GM18861 (cell line): ENCODE results near the gene CCL7.
"Not testable (repeated sequence)": the region's sequence is repeated elsewhere in the genome, so short reads cannot be mapped to it uniquely, and the experiment has no call there.

ENCODE experiments used
- ATAC-seq: cut with Tn5 transposase; IDR thresholded peaks from one replicate; pipeline ENCODE4 v1.9.1; 2021; ENCODE audit not compliant: unreplicated experiment

Gene CCL7

GRCh38 chr17:34269969-34270368 lies at the start of gene CCL7:
Gene CCL7 (plus strand): TSS chr17:34270221. CDS start chr17:34270291, 70 bp downstream.
- ATAC-seq: no peak

DNA sequence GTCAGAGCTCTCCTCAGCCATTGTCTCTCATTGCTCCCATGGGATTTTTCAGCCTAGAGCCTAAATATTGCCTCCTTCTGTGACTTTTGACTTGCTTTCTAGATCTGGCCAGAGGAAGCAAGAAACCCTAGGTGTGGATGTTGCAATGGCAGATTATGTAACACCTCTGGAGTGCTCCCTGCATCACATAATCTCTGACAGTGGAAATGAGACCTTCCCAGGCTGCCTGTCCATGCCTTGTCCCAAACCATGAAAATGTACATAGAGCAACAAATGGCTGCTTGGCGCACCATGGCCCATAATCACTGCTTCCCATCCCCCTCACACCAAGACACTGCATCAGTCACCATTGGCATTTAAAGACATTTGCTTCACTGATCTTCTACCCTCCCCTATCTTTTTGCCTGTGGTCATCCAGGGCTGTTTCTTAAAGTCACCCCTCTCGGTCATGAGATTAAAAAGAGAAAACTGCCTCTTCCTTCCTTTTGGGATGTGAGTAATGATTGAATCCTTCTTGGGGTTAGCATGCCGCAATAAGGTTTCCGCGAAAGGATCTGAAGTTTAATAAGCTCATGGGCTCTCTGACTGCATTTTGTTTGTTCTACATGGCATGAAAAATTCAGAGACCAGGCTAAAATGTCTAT lies 49.1 kb upstream of the CCL7 start:
- no peak for ATAC-seq

GRCh38 chr17:34221411-34221810 lies 48.6 kb upstream of the CCL7 start:
- ATAC-seq: no peak

DNA sequence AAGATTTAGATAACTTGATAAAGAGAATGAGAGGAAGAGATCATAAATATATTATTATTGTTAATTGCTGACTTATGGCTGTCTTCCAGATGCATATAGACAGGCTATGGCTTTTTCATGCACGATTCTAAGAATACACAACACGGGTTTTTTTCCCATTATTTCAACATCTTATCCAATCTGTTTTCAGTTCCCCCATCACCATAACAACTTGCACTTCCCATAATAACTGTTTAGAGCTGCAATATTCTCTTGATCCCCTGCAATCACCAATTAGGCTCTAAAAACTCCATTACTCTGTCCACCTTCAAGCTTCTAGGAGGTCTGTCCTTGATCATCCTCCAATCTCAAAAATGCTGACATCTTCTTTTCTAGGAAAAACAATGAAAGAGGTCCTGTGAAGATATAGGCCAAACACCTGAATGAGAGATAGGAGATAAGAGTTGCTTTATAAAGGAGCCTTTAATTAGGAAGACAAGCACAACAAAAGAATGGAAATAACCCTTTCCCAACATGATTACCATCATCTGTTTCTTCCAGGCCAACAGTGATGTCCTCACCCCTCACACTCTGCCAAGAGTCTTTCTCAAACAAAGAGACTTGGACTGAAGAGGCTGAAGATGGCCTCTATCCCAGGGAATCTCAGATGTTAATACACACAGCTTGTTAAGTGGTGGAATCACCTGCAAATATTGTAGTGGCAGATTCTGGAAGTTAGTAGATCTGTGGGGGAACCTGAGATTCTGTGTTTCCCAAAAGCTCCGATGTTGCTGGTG lies 47.1 kb upstream of the CCL7 start:
- no peak for ATAC-seq

GRCh38 chr17:34225046-34225445 lies 45.0 kb upstream of the CCL7 start:
- ATAC-seq: no peak

- no peak for ATAC-seq
Observed at GRCh38 chr17:34226011-34226743, 43.8 kb upstream of the CCL7 start.

DNA sequence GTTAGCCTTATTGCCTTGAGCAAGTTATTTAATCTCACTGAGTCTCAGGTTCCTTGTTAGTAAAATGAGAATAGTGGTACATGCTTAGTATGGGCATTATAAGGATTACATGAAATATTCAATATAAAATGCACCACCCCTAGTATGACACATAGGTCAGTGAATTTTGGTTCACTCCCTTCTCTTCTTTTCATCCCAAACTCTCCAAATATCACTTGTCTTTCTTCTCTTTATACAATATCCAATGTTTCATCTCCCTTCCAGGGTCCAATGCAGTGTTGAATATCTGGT lies 43.3 kb upstream of the CCL7 start:
- no peak for ATAC-seq

GRCh38 chr17:34227293-34227692 lies 42.7 kb upstream of the CCL7 start:
- not testable (repeated sequence) for ATAC-seq

GRCh38 chr17:34227707-34228106 lies 42.3 kb upstream of the CCL7 start:
- ATAC-seq: no peak

GRCh38 chr17:34228781-34229180 lies 41.2 kb upstream of the CCL7 start:
- no peak for ATAC-seq

DNA sequence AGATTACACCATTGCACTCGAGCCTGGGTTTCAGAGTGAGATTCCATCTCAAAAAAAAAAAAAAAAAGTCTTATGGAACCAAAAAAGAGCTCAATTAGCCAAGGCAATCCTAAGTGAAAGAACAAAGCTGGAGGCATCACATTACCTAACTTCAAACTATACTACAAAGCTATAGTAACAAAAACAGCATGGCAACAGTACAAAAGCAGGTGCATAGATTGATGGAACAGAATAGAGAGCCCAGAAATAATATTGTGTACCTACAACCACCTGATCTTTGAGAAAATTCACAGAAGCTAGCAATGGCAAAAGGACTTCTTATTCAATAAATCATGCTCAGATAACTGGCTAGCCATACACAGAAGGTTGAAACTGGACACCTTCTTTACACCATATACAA lies 39.7 kb upstream of the CCL7 start:
- no peak for ATAC-seq

DNA sequence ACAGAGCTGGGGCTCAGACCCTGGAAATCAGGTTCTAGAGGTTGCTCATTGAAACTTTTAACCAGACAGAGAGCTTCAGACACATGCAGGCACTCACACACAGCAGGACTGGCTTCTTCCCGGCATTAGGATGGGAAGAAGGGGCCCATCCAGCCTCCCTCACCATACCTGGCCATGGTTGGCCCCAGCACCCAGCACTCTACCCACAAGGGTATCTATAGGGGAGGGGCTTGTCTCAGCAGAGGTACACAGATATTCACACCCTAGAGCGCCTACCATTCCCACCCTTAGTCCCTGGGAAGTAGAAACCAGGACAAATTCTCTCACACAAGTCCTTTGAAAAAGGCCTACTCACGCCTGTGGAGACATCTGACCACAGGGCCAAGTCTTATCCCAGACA lies 35.4 kb upstream of the CCL7 start:
- ATAC-seq: no peak

DNA sequence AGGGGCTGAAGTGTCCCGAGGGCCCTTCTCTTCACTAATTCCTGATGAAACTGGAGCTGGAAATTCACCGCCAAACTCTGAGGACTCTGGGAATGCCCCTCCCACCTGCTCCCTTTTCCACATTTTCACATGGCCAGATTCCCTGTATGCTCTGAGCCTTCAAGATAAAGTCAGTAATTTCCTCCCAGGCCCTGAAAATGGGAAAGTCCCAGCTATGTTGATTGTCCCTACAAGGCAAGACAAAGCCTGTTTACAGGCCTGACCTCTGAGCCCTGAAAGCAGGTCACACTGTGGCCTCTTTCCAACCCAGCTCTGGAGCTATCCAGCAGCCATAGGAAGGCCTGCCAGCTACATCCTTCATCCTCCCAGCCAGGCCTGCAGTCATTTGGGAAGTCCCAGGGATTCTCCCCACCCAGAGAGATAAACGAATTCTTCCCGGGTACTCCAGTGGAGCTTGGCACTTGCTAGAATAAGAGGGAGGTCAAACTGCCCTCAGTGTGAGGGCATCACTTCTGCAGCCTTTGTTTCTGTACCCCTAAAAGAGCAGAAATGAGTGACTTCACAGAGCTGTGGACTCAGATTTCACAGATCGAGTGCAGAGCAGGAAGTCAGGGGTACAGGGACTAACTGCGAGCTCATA lies 34.5 kb upstream of the CCL7 start:
- no peak for ATAC-seq

- no peak for ATAC-seq
Observed at GRCh38 chr17:34236281-34236892, 33.6 kb upstream of the CCL7 start.

- ATAC-seq: no peak
Observed at GRCh38 chr17:34237458-34237857, 32.6 kb upstream of the CCL7 start.

DNA sequence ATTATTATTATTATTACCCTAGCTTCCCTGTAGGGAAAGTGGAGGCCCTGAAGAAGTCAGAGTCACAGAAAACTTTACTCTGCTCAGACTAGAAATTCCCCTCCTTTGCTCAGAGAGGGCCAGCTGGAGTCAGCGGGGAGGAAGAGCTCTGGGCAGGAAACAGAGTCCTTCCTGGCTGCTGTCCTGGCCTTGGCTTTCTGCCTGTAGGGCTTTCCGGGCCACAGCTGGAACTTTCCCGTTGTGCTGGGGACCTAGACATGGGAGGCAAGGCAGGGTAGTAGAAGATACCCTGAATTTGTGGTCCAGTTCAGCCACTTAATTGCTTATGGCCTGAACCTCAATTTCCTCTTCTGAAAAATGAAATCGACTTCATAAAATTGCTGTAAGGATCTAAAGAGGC lies 29.0 kb upstream of the CCL7 start:
- no peak for ATAC-seq

DNA sequence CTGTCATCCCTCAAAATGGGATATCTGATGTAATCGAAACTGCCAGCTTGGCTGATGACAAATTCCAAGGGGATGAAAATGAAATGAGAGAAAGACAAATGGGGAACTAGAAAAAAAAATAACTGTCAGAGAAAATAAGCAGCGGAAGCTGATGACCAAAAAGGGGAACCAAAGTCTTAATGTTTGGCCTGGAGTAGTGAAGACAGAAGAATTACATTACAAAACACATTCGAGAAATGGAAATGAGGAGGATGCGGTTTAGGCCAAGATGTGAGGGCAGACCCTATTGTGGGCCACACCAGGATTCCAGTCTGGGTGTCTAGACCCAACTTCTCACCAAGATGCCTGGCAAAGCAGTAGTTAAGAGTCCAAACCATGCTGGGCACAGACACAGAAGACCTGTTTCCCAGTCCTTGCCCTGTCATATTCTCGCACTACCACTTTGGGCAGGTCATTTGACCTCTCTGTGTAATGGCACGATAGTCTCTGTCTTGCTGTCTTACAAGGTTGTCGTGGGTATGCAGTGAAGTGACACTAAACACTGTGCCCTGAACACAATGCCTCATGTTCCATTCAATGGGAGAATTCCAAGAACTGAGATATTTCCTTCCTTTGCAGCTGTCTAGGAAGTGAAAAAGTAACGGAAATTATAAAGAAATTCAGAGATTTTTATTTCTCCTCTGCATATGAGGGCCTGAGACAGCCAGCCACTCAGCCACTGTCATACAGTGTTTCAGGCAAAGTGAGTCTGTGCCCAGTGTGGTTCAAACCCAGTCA lies 27.2 kb upstream of the CCL7 start:
- no peak for ATAC-seq

GRCh38 chr17:34243364-34244320 lies 26.4 kb upstream of the CCL7 start:
- no peak for ATAC-seq

GRCh38 chr17:34245351-34245905 lies 24.6 kb upstream of the CCL7 start:
- ATAC-seq: no peak
